Body of pancreas (tissue), 4 donors: Measurements from ENCODE around the gene GPR161.

Experiments
- POLR2A ChIP-seq, 3 donors: fragments of 450-650 bp; IDR thresholded peaks; one replicate each; pipeline ENCODE4 v1.6.1; 2016; ENCODE audit warnings: antibody characterized with exemption in 3 of 3, mild to moderate bottlenecking in 2 of 3
- TF ChIP-seq, protein P1 (sequence below), 7 experiments: fragments of 450-650 bp in 4 of 7; fragments of 200-600 bp in 3 of 7; sonication (generic) in 3 of 7; IDR thresholded peaks; one replicate each; pipeline ENCODE4 v1.5.1; 2016 to 2019; ENCODE audit warnings: antibody characterized with exemption in 7 of 7

DNA sequence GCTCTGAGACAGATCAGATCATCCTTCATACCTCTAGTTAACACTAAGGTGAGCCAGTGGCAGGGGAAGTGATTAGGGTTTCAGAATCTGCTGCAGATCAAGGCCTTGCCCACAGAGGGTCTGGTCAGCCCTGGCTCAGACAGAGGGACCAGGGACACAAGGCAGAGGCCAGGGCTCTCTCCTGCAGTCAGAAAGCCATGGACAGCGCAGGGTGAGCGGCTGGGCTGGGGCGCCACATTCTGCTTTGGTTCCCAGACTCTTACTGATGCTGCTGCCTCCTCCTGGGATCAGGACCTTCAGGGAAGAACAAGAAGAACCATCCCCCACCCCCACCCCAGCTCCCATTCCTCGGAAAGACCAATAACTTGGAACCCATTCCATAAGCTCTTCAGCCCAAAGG lies 43.1 kb downstream of the GPR161 start:
- TF ChIP-seq, protein P1, sequence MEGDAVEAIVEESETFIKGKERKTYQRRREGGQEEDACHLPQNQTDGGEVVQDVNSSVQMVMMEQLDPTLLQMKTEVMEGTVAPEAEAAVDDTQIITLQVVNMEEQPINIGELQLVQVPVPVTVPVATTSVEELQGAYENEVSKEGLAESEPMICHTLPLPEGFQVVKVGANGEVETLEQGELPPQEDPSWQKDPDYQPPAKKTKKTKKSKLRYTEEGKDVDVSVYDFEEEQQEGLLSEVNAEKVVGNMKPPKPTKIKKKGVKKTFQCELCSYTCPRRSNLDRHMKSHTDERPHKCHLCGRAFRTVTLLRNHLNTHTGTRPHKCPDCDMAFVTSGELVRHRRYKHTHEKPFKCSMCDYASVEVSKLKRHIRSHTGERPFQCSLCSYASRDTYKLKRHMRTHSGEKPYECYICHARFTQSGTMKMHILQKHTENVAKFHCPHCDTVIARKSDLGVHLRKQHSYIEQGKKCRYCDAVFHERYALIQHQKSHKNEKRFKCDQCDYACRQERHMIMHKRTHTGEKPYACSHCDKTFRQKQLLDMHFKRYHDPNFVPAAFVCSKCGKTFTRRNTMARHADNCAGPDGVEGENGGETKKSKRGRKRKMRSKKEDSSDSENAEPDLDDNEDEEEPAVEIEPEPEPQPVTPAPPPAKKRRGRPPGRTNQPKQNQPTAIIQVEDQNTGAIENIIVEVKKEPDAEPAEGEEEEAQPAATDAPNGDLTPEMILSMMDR (IDR thresholded peaks at IDR 0.05): no peak
- TF ChIP-seq POLR2A (IDR thresholded peaks at IDR 0.05): no peak
